AG08396 (cell line): ENCODE results near the gene VAMP3.
"Not testable (repeated sequence)": the region's sequence is repeated elsewhere in the genome, so short reads cannot be mapped to it uniquely, and the experiment has no call there.

Experiments used
- DNase-seq: peaks from one replicate; pipeline ENCODE4 v3.0.0; 2012; ENCODE audit warnings: low spot score, mixed read lengths

The VAMP3 gene

GRCh38 chr1:7768583-7768982 lies 2.5 kb upstream of the VAMP3 start:
- no peak for DNase-seq

- DNase-seq = no peak
Observed at GRCh38 chr1:7769673-7770412, 1.3 kb upstream of the VAMP3 start.

- DNase-seq = no peak
Observed at GRCh38 chr1:7770669-7770996, 463 bp upstream of the VAMP3 start.

- DNase-seq = no peak
Observed at GRCh38 chr1:7771823-7772299, 765 bp downstream of the VAMP3 start.

- DNase-seq = no peak
Observed at GRCh38 chr1:7777591-7777990, 6.5 kb downstream of the VAMP3 start.

DNA sequence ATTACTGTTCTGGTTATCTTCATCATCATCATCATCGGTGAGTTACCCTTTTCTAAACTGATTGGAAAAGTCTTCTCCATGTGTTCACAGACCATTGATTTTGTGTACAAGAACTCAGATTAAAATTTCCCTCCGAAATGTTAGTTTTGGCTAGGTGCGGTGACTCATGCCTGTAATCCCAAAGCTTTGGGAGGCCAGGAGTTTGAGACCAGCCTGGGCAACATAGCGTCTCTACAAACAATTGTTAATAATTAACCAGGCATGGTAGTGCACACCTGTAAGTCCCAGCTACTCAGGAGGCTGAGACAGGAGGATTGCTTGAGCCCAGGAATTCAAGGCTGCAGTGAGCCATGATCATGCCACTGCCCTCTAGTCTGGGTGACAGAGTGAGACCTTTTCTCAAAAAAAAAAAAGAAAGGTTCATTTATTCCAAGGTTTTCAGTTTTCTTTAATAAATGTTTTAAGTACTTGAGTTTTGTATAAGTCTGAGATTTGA lies 7.1 kb downstream of the VAMP3 start:
- DNase-seq = no peak

DNA sequence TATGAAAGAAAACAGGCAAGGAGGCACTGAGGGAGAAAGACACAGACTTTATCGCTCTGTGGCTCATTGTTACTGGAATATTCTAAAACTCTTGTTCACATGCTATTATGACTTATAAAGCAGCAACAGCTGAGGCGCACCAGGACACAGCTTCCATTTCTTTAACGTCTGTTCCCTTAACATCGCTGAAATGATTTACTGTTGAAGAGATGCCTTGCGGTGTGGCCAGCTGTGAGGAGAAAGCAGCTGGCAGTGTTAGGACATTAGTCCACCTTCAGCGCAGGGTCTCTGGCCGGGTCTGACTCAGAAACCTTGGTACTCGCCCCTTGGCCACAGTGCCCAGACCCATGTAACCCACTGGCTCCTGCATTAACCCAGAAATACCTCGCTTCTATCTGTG lies 9.9 kb downstream of the VAMP3 start:
- DNase-seq = no peak

DNA sequence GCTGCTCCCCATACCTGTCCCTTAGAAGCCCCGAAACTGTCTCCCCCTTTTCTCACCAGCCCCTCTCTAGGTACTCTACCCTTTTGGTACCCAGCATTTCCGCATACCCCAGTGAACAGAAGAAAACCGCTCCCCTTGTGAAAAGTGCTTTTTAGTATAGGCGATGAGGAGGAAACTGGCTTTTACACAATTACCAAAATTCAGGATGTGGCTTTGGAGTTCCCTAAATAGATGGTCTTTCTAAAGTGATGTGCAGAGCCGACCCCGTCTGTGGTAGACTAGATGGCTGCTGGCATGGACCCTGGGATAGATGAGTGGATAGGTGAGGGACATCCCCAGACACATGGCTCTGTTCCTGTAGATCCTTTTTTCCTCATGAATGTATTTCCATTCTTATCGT lies 10.4 kb downstream of the VAMP3 start:
- no peak for DNase-seq

DNA sequence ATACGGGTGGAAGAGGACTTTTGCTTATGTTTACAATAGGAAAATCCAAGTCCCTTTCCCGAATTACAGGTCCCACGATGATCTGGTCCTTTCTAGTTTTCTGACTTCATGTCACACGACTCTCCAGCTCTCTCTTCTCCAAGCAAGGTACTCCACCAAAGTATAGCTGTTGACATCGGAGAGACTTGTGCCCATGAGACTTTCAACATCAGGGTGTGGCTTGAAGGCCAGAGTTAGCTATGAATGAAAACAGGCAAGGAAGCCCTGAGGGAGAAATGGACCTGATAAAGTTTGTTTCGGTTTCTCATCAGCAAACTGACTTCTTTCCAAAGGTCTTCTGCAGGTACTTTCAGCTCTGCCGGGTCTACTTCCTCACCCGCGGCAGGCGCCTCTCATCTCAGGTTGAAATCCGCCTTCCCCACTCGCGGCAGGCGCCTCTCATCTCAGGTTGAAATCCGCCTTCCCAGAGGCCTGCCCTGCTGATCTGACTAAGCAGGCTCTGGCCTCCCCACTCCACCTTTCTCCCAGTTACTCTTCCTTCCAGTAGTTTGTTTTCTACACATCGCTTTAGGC lies 10.9 kb downstream of the VAMP3 start:
- DNase-seq = no peak

DNA sequence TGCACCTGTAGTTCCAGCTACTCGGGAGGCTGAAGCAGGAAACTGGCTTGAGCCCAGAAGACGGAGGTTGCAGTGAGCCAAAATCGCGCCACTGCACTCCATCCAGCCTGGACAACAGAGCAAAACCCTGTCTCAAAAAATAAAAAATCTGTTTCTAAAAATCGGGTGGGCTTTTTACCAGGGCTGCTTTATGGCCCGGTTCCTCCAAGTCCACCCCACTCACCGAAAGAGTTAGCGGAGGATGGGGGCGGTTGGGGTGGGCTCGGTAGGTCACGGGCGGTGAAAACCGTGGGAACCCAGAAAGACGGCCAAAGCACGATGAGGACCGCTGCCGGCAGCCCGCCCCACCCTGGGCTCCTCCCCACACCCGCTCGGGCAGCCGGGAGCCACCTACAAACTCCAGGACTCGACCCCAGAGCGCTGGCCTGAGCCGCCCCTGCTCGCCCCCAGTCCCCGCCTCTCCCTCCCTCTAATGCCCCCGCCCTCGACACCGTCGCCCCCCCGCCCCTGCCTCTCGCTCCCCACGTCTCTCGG lies 12.1 kb downstream of the VAMP3 start:
- DNase-seq = peak; percentile 86

DNA sequence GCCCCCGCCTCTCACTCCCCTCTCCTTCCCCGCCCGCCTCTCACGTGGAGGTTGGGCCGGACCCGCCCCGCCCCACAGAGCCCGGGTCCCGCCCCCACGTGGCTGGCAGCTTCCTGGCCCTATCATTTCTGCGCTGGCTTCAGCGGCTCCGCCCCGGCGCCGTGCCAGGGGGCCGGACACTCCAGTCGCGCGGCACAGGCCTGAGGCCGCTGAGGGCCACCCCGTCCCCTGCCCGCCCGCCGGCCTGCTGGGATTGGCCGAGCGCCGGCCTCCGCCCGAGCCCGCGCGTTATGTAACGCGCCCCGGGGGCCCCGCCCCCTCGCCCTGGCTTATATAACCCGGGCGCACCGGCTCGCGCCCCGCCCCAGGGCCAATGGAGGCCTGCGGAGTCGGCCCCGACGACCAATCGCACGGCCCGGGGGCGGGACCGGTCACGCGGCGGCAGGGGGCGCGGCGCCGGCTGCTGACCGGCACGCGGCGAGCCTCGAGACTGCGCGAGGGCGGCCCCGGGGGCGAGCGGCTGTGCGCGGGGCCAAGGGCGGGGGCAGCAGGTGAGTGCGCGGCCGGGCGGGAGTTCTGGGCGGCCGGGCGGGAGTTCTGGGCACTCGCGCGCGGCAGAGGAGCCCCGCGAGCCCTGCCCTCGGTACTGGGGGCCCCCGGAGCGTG lies 12.9 kb downstream of the VAMP3 start, which contains the start of gene PER3:
Gene PER3 (plus strand): TSS at position 466 of the 666 bp plus-strand sequence. CDS start 587 bp downstream, outside the sequence.
- peak; percentile 99 for DNase-seq

- no peak for DNase-seq
Observed at GRCh38 chr1:7784492-7785071, 13.5 kb downstream of the VAMP3 start.

DNA sequence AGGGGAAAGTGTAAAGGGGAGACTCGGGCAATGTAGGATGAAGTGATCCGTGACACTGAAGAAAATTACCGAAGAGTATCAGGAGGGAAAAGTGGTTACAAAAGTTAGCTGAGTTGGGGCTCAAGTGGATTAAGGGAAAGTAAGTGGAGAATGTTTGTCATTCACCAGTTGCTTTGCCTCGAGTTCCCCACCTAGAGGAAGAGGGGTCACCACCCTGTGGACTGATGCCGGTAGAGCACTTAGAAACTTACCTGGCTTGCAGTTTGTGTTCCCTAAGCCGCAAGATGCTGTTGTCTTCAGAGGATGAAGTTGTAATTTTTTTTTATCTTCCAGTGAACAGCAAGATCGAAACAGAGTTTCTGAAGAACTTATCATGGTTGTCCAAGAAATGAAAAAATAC lies 14.0 kb downstream of the VAMP3 start:
- DNase-seq = no peak

DNA sequence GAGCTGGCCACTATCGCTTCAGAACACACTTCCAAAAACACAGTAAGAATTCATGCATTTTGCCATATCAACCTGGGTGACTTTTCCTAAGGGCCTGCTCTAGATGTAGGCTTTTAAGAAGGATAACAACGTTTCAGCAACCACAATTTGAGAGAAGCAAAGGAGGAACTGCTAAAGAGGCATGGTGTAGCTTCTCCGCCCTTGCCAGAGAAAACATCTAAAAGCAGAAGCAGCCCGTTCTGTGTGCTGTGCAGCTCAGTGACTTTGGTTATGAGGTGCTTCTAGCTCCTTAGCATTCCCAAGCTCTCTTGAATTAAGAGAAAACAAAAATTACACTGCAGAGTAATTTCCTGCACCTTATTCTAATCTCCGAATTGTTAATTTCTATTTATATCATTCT lies 15.7 kb downstream of the VAMP3 start:
- no peak for DNase-seq

DNA sequence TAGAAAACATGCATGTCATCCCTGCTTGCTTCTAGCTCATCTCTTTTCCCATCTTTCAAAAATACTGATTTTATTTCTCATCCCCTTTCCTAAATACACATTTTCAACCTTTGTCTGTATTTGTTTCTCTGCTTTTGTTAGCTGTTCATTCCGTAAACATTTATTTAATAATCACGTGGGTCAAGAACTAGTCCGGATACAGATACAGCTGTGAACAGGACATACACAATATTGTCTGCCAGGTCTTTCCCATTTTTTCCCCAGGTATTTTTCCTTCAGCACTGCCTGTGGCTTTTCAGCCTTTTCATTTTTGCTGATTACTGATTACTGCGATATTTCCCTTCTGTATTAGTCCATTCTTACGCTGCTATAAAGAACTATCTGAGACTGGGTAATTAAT lies 18.7 kb downstream of the VAMP3 start:
- DNase-seq = no peak

DNA sequence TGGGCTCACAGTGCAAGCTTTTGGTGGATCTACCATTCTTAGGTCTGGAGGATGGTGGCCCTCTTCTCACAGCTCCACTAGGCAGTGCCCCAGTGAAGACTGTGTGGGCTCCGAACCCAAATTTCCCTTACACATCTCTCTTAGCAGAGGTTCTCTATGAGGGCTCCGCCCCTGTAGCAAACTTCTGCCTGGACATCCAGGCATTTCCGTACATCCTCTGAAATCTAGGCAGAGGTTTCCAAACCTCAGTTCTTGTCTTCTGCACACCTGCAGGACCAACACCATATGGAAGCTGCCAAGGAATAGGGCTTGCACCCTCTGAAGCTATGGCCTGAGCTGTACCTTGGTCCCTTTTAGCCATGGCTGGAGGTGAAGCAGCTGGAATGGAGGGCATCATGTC lies 19.9 kb downstream of the VAMP3 start:
- not testable (repeated sequence) for DNase-seq

DNA sequence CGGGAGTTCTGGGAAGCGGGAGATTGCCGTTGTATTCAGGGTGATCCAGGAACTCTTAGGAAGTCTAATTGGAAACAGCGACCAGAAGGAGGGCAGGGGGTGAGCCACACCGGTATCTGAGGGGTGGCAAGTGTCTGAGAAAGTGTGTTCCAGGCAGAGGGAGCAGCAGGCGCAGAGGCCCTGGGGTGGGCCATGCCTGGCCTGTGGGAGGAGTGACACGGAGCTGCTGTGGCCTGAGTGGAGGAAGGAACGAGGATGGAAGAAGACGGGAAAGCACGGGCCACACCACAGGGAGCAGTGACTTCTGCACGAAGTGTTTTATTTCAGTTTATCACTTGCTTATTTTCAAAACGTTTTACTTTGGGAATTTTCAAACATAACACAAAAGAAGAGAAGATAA lies 24.3 kb downstream of the VAMP3 start:
- no peak for DNase-seq

DNA sequence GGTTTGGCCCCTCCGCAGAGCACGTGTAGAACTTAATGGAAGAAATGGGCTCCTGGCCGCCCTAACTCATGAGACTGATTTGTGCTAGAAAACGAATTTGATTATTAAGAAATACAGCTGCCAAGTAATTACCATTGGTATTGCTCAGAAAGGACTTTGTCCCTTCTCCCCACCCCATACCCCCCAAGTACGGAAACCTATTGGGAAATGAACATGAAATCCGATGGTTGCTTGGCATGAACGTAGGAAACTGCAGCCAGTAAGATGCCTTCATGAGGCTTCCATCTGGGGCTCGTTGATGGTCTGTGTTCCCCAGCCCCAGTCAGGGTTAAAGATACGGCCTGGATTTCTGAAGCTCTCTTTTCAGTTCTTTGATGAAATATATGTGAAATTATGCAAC lies 34.4 kb downstream of the VAMP3 start:
- DNase-seq = no peak

DNA sequence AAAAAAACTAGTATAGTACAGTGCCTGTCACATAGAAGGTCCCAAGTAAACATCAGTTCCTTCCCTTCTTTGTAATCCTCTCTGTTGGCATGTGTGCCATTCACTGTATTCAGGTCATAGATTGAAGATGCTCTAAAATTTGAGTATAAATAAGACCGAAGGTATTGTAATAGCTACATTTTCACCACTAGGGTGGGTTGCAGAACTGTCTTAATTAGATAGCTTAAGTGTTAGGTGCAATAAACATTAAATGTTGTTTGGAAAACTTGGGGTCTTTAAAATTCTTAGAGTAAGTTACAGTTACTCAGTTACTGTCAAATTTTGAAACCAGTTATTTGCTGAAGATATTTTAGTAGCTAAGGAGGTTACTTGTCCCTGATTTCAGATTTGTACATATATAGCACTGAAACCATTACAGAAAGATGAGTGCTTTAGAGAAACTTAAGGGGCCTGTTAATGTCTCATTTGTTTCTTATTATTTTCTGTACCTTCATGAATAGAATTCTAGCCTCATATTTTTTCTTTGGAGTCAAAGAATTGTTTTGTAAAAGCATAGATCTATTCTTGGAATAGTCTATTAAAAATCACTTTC lies 37.3 kb downstream of the VAMP3 start:
- no peak for DNase-seq

DNA sequence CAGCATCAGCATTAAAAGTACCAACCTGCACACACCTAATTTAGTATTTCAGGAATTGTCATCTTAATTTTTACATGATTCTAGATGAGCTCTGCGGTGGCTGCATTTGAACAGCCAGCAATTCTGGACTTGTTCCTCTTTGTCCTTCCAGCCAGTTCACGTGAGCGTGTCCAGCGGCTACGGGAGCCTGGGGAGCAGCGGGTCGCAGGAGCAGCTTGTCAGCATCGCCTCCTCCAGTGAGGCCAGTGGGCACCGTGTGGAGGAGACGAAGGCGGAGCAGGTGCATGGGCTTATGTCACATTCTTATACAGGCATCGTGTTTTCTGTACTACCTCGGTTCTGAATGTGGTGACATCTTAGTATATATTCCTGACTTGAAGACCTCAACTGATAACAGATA lies 38.6 kb downstream of the VAMP3 start:
- DNase-seq = no peak

DNA sequence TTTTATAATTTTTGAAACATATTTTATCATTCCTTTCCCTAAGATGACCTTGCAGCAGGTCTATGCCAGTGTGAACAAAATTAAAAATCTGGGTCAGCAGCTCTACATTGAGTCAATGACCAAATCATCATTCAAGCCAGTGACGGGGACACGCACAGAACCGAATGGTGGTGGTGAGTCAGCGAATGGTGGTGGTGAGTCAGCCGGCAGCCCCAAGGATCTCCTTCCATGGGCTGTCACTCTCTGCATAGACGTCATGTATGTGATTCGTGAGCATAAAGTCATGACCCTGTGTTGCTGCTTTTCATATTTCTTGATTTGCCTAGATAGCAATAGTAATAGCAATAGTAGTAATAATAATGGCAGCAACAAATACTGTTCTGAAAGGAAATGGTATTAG lies 39.3 kb downstream of the VAMP3 start:
- DNase-seq = peak; percentile 78

DNA sequence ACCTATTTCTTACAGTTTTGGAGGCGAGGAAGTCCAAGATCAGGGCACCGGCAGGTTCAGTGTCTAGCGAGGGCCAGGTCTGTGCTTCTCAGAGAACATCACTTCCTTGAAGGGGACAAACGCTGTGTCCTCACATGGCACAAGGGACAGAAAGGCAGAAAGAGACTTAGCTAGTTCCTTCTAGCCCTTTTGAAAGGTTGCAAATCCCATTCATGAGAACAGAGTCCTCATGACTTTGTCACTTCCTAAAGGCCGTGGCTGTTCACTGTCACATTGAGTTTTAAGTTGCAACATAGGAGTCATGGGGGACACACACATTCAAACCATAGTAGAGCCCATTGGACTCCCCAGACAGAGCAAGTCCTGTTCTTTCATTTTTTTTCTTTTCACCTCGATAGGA lies 40.4 kb downstream of the VAMP3 start:
- no peak for DNase-seq
